Measurements from ENCODE around the gene C12orf60.

Gene C12orf60

GRCh38 chr12:14839262-14839661 is 35.8 kb downstream of the C12orf60 start:
- no peak for DNase-seq

DNA sequence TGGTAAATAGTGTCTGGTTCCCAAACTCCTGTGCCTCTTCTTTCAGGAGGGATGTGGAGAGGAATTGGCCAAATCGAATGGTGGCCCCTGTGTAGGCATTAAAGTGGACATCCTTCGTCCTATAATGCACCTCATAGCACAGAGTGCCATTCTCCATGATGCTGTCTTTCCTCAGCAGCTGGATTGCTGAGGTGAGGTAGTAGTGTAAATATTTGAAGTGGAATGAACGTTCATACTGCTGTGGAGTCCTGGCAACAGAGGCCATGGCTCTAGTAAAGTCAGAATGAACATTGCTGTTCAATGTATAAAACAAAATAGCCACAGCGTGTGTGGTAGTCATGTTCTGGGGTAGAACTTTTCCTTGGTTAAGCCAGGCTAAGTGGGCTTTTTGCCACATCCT is 37.1 kb downstream of the C12orf60 start:
- no peak for DNase-seq

DNA sequence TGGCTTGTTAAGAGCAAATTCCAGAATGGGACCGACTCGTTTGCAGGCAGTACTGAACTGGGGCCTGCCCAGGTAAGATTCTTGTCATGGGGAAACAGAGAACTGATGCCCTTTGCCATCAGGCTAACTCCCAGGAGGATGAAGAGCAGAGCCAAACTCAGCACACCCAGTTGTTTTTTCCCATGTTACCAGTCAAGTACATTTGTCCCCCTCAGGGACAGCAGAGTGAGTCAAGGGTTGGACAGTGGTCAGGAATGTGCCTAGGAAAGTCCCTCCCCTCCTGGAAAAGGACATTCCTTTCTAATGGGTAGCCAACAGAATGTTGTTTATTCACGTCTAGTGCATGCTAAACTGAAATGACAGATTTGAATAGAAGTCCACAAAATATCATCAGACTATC is 38.3 kb downstream of the C12orf60 start:
- DNase-seq = no peak

DNA sequence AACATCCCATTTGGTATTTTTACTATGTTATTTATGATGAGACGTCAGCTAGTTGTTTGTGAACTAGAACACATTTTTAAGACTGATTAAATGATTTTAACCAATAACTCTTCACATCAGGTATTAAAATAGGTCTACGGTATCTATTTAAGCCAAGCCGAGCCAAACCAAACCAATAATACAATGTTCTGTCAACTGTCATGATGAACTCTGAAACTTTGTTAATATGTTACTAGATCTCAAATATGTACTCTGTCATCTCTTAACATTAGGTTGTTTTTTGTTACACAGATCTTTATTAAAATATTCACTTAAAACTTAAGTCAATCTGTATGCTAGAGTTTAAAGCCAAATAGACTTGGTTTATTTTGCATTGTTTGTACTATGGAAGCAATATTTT is 38.8 kb downstream of the C12orf60 start:
- DNase-seq = no peak

- no peak for DNase-seq
These were observed 40.0 kb downstream of the C12orf60 start, which contains the start of gene ART4 for GRCh38 chr12:14843425-14843887. TSS of gene ART4 (minus strand) at chr12:14843526. CDS start at chr12:14843113, 413 bp downstream.

DNA sequence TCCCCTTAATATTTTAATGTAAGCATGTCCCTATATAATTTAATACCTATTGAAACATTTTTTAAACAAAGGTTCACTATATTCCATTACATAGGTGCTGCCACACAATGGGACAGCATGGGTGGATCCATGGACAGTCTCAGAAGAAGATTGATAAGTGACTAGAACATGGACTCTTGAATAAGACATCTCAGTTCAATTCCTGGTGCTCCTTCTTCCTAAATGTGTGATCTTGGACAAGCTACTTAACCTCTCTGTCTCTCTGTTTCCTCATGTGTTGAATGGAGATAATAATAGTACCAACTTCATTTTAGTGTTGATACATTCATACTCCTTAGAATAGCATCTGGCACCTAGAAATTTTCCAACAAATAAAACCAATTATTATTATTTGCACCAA is 40.9 kb downstream of the C12orf60 start:
- DNase-seq = no peak

DNA sequence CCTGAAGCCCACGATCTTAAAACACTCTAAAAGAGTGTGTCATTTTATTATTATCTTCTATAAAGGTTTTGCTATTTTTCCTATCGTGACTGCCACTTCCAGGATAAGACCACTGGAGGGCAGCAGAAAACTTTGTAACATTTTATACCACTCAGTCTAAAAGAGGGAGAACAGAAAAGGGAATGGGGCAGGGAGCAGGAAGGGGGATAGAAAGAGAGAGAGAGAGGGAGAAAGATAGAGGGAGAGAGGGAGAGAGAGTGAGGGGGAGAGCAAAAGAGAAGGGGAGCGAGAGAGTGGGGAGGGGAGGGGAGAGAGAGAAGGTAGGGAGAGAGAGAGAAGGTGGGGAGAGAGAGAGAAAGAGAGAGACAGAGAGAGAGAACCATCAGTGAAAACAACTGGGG is 41.9 kb downstream of the C12orf60 start:
- peak; percentile 15 for DNase-seq

- DNase-seq = no peak
These were observed 42.6 kb downstream of the C12orf60 start for GRCh38 chr12:14846042-14846587.

GRCh38 chr12:14846876-14847580 is 43.6 kb downstream of the C12orf60 start:
- DNase-seq = no peak

GRCh38 chr12:14849661-14850060 is 46.2 kb downstream of the C12orf60 start:
- no peak for DNase-seq

DNA sequence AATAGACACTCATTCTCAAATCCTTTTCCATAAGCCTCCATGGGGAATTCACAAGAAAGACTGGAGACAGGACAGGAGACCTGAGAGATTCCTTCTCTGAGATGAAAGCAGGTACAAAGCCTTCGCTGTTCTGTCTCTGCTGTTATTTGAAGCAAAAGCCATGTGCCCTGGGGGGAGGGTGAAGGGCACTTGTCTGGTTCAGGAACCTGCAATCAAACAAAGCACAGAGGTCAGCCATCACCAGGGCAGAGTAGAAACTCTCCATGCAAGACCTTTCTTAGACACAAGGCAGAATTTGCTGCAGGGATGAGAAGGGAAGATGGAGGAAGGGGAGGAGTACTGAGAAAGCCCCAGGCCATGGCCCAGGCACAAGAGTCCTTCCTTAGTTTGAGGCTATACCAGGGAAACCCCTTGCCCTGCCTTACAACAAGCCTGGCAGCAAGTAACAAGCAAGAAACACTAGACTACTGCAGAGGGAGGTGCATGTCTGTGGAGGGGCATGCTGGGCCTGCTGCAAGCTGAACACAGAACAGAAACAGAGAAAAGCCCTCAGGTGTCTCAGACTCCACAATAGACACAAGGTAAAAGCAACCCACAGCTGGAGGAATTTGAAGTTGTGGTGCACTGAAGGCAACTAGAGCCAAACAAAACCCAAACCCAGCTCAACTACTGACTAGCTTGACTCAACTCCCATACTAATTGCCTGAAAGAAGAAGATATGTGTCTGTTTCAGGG is 47.6 kb downstream of the C12orf60 start:
- DNase-seq = no peak

GRCh38 chr12:14852880-14853279 is 49.4 kb downstream of the C12orf60 start:
- no peak for DNase-seq

- no peak for DNase-seq
These were observed 50.5 kb downstream of the C12orf60 start for GRCh38 chr12:14853961-14854360.

GRCh38 chr12:14854586-14855183 is 51.2 kb downstream of the C12orf60 start:
- no peak for DNase-seq

DNA sequence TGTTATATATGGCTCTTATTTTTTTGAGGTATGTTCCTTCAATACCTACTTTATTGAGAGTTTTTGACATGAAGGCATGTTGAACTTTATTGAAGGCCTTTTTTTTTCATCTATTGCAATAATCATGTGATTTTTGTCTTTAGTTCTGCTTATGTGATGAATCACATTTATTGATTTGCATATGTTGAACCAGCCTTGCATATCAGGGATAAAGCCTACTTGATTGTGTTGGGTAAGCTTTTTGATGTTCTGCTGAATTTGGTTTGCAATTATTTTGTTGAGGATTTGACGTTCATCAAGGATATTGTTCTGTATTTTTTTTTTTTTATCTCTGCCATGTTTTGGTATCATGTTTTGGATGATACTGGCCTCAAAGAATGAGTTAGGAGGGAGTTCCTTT is 55.0 kb downstream of the C12orf60 start:
- no peak for DNase-seq

DNA sequence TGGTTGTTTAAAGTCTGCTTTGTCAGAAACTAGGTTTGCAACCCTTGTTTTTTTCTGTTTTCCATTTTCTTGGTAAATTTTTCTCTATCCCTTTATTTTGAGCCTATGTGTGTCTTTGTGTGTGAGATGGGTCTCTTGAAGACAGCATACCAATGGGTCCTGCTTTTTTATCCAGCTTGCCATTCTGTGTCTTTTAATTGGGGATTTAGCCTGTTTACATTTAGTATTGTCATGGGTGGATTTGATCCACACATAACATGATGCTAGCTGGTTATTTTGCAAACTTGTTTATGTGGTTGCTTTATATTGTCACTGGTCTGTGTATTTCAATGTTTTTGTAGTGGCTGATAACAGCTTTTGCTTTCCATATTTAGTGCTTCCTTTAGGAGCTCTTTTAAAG is 57.0 kb downstream of the C12orf60 start:
- no peak for DNase-seq

- no peak for DNase-seq
These were observed 65.5 kb downstream of the C12orf60 start for GRCh38 chr12:14868916-14869506.

DNA sequence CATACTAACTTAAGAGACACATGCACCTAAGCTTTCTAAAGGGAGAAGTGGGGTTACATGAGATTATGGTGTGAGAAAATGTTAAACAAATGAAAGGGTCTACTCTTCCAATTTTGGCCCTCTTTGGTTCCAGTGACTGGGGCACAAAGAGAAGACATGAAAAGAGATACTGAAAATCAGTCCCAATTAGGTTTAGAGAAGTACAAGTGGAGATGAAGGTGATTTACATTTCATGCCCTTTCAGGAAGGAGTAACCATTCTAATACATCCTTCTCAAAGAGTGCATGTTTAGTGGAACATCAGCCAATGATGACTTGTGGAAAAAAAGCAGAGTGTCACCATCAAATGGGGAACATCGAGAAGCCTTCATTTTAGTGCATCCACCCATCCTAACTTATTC is 67.8 kb downstream of the C12orf60 start:
- DNase-seq = no peak

GRCh38 chr12:14871886-14872285 is 68.4 kb downstream of the C12orf60 start:
- DNase-seq = no peak

GRCh38 chr12:14873440-14874185 is 70.1 kb downstream of the C12orf60 start:
- no peak for DNase-seq

Measured in T-helper 9 cell (primary cell).